ENCODE data around the gene CLTC.

Gene CLTC

GRCh38 chr17:59684967-59685366 is 65.3 kb downstream of the CLTC start:
- no peak for DNase-seq

GRCh38 chr17:59688008-59688407 is 68.3 kb downstream of the CLTC start:
- no peak for DNase-seq

- DNase-seq, result no peak
Measured at GRCh38 chr17:59688496-59688895, 68.8 kb downstream of the CLTC start.

GRCh38 chr17:59693582-59693981 is 73.9 kb downstream of the CLTC start:
- DNase-seq, result no peak

GRCh38 chr17:59694344-59694743 is 74.6 kb downstream of the CLTC start:
- no peak for DNase-seq

- no peak for DNase-seq
Measured at GRCh38 chr17:59695945-59696681, 76.4 kb downstream of the CLTC start.

GRCh38 chr17:59696682-59697277 is 77.1 kb downstream of the CLTC start:
- DNase-seq, result no peak

- DNase-seq, result no peak
Measured at GRCh38 chr17:59698143-59698542, 78.4 kb downstream of the CLTC start.

GRCh38 chr17:59699218-59699617 is 79.5 kb downstream of the CLTC start:
- no peak for DNase-seq

GRCh38 chr17:59699786-59700185 is 80.1 kb downstream of the CLTC start:
- no peak for DNase-seq

- DNase-seq, result no peak
Measured at GRCh38 chr17:59702304-59702703, 82.6 kb downstream of the CLTC start.

GRCh38 chr17:59707149-59707970 is 87.7 kb downstream of the CLTC start, which contains the start of the genes PTRH2 and VMP1:
Gene PTRH2 (minus strand): TSS chr17:59707430. CDS start chr17:59697978, 9,452 bp downstream.
Gene VMP1 (plus strand): TSS chr17:59707654. CDS start chr17:59731447, 23,793 bp downstream.
- DNase-seq, result peak; percentile 96

- no peak for DNase-seq
Measured at GRCh38 chr17:59707971-59708430, 88.3 kb downstream of the CLTC start.

- no peak for DNase-seq
Measured at GRCh38 chr17:59711936-59712335, 92.2 kb downstream of the CLTC start.

GRCh38 chr17:59712862-59713261 is 93.2 kb downstream of the CLTC start:
- DNase-seq, result no peak

- DNase-seq, result no peak
Measured at GRCh38 chr17:59714255-59714654, 94.6 kb downstream of the CLTC start.

- no peak for DNase-seq
Measured at GRCh38 chr17:59716427-59716826, 96.7 kb downstream of the CLTC start.

- no peak for DNase-seq
Measured at GRCh38 chr17:59719526-59719925, 99.8 kb downstream of the CLTC start.

GRCh38 chr17:59722623-59723022 is 102.9 kb downstream of the CLTC start:
- DNase-seq, result no peak

- DNase-seq, result no peak
Measured at GRCh38 chr17:59723041-59723440, 103.3 kb downstream of the CLTC start.

- DNase-seq, result no peak
Measured at GRCh38 chr17:59723607-59724006, 103.9 kb downstream of the CLTC start.

- DNase-seq, result no peak
Measured at GRCh38 chr17:59725691-59726090, 106.0 kb downstream of the CLTC start.

GRCh38 chr17:59727817-59728533 is 108.3 kb downstream of the CLTC start:
- DNase-seq, result no peak
